GM18868 (cell line): ENCODE measurements around the gene DPEP2.
"Not testable (repeated sequence)": the region's sequence is repeated elsewhere in the genome, so short reads cannot be mapped to it uniquely, and the experiment has no call there.

Source experiments
- ATAC-seq: cut with Tn5 transposase; IDR thresholded peaks from one replicate; pipeline ENCODE4 v1.9.1; 2021; ENCODE audit warnings: mild to moderate bottlenecking, moderate library complexity; ENCODE audit not compliant: unreplicated experiment

Gene DPEP2

GRCh38 chr16:68005786-68006286 is 6.6 kb upstream of the DPEP2 start:
- no peak for ATAC-seq

DNA sequence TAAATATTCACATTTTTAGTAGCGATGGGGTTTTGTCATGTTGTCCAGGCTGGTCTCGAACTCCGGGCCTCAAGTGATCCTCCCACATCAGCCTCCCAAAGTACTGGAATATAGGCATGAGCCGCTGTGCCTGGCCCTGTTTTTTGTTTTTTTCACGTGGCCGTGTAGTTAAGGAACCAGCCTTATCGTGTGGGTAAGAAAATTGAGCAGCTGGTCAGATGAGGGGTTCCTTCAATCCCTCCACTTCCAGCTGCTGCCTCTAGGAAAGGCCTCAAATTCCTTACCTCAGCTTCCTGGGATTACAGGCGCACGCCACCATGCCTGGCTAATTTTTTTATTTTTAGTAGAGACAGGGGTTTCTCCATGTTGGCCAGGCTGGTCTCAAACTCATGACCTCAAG is 5.9 kb upstream of the DPEP2 start:
- no peak for ATAC-seq

GRCh38 chr16:68003031-68003430 is 3.7 kb upstream of the DPEP2 start:
- ATAC-seq: no peak

GRCh38 chr16:68000450-68000849 is 1.2 kb upstream of the DPEP2 start:
- no peak for ATAC-seq

GRCh38 chr16:67999985-68000384 is 701 bp upstream of the DPEP2 start:
- ATAC-seq: no peak

GRCh38 chr16:67998231-67998778 is 979 bp downstream of the DPEP2 start:
- ATAC-seq: not testable (repeated sequence)

- ATAC-seq: no peak
Observed at GRCh38 chr16:67996666-67997065, 2.6 kb downstream of the DPEP2 start.

- ATAC-seq: no peak
Observed at GRCh38 chr16:67995423-67995822, 3.9 kb downstream of the DPEP2 start.

- ATAC-seq: not testable (repeated sequence)
Observed at GRCh38 chr16:67994040-67994408, 5.3 kb downstream of the DPEP2 start.

- peak; percentile 63 for ATAC-seq
Observed at GRCh38 chr16:67993207-67994039, 5.9 kb downstream of the DPEP2 start.

- ATAC-seq: no peak
Observed at GRCh38 chr16:67992661-67993206, 6.5 kb downstream of the DPEP2 start.

- ATAC-seq: no peak
Observed at GRCh38 chr16:67990018-67990386, 9.3 kb downstream of the DPEP2 start.

DNA sequence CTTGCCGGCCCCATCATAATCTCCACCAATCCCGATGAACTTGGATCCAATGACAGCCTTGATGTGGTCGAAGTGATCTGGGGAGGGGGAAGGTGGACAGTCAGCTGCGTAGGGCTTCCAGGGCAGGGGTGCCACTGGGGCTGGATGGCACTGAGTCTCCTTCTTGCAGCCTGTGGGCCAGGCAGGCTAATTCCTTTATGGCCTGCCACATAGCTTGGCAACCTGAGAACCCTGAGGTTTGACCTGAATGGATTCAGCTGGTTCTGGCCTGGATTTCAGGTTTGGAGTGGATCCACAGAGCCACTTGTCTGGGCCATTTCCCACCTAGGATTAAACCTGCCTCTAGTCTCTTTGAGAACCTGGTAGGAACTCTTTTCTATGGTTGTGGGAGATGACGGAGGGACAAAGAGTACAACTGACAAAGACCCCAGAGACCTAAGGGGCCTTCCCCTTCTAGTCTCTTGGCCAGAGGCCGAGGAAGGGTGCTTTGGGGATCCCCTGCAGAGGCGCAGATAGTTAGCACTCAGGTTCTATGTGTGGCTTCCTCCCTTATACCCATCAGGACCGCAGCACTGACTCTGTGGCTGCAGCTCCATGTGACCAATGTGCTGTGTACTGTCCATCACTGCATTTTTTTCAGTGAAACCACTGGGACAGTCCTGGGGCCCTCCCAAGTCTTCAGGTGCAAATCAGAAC is 9.8 kb downstream of the DPEP2 start:
- peak; percentile 41 for ATAC-seq

GRCh38 chr16:67988675-67989074 is 10.6 kb downstream of the DPEP2 start:
- no peak for ATAC-seq

GRCh38 chr16:67987460-67988160 is 11.7 kb downstream of the DPEP2 start:
- no peak for ATAC-seq

- no peak for ATAC-seq
Observed at GRCh38 chr16:67986949-67987348, 12.3 kb downstream of the DPEP2 start.

- no peak for ATAC-seq
Observed at GRCh38 chr16:67982011-67982696, 17.1 kb downstream of the DPEP2 start.

GRCh38 chr16:67979955-67980678 is 19.2 kb downstream of the DPEP2 start, which contains the start of gene DPEP3:
TSS of gene DPEP3 (minus strand) at chr16:67980499. CDS start at chr16:67980380, 119 bp downstream.
- ATAC-seq: no peak

DNA sequence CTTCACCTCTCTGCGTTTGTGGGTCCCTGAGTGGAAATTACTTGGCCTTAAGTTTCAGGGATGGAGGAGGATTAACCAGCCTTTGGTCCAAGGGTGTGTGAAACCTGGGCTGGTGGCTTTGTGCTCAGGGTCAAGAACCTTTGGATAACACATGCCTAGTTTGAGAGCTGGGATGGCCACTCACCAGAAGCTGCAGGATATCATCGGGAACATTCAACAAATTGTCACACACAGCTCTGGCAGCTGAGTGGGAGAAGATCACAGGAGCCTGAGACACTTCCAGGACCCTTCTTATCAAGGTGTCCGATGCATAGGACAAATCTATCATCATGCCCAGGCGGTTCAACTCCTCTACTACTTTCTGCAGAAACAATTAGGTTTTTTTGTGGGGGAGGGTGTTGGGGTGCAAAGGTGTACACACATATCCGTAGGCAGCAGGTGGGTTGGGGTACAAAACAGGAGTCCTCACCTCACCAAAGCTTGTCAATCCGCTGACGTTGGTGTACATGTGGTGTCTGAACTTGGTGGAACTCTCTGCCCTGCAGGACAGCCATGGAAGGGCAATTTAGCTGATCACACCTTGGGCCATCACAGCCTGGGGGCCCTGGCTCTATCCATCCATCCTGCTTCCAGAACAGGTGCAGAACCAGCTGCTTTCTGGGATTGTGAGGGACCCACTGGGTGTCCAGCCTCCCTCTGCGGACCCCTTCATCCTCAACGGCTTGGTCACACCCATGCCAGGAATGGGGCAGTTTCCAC is 21.6 kb downstream of the DPEP2 start:
- no peak for ATAC-seq
